Suprapubic skin (tissue), 4 donors: ENCODE data around the gene GRIK3.

Experiments
- POLR2A ChIP-seq, 2 donors: fragments of 450-650 bp; IDR thresholded peaks; one replicate each; pipeline ENCODE4 v1.6.1; 2017; ENCODE audit warnings: antibody characterized with exemption in 2 of 2, mild to moderate bottlenecking in 2 of 2, moderate library complexity in 2 of 2
- POLR2AphosphoS5 ChIP-seq, 3 donors: sonication (generic); formaldehyde crosslinking; IDR thresholded peaks; one replicate each; pipeline ENCODE4 v1.6.1; 2017; ENCODE audit warnings: antibody characterized with exemption in 3 of 3

- TF ChIP-seq POLR2A (IDR thresholded peaks at IDR 0.05) (no peak), POLR2AphosphoS5 (IDR thresholded peaks at IDR 0.05) (no peak)
Observed at GRCh38 chr1:36781098-36781497, 253.2 kb downstream of the GRIK3 start.
